ENCODE results near the gene CYSRT1. TPM values are rescaled to one million over a fixed set of nuclear protein-coding genes. Genes with fewer than 3 reads are reported as not detected.

The CYSRT1 gene
- total RNA-seq, 1 experiment from 2014 or later, result 1.3 TPM

- no peak overlapping the region for H3K9ac ChIP-seq (ENCODE audit: low read length)
- ChIA-PET CTCF (no interaction called here), POLR2A (ENCODE audit: unreplicated experiment) (no interaction called here)
- no peaks in the 10 kb centered on the region for H3K79me2 ChIP-seq (ENCODE audit: low read length)
- no peak for ATAC-seq
- H3K4me2 ChIP-seq (ENCODE audit: low read length), result no peak overlapping the region
- peaks cover 15% of the 10 kb centered on the region for H3K4me1 ChIP-seq (ENCODE audit: insufficient read depth, low read length)
- H3K27me3 ChIP-seq (ENCODE audit: low read length), result no peaks in the 10 kb centered on the region
- H3K27ac ChIP-seq (ENCODE audit: low read length), result no peak overlapping the region
- H3F3A ChIP-seq (ENCODE audit: low read length, unreplicated experiment), result no peaks in the 10 kb centered on the region
- no peak overlapping the region for H3K4me3 ChIP-seq (ENCODE audit: low read length)
- H3K36me3 ChIP-seq (ENCODE audit: low read depth, low read length), result no peaks in the 10 kb centered on the region
- no peak for DNase-seq
- no peaks in the 10 kb centered on the region for H3K9me2 ChIP-seq (replicated peaks; ENCODE audit: low read length)
- H4K20me1 ChIP-seq (ENCODE audit: low read length), result no peaks in the 10 kb centered on the region
- no TSS peak for BruUV-seq (replicated peaks)
- TF ChIP-seq EZH2 (IDR thresholded peaks at IDR 0.05; ENCODE audit: low read length, unreplicated experiment) (no peak), EZH2phosphoT487 (IDR thresholded peaks at IDR 0.05; ENCODE audit: borderline replicate concordance, low read length) (no peak)
- TF ChIP-seq, protein P1, sequence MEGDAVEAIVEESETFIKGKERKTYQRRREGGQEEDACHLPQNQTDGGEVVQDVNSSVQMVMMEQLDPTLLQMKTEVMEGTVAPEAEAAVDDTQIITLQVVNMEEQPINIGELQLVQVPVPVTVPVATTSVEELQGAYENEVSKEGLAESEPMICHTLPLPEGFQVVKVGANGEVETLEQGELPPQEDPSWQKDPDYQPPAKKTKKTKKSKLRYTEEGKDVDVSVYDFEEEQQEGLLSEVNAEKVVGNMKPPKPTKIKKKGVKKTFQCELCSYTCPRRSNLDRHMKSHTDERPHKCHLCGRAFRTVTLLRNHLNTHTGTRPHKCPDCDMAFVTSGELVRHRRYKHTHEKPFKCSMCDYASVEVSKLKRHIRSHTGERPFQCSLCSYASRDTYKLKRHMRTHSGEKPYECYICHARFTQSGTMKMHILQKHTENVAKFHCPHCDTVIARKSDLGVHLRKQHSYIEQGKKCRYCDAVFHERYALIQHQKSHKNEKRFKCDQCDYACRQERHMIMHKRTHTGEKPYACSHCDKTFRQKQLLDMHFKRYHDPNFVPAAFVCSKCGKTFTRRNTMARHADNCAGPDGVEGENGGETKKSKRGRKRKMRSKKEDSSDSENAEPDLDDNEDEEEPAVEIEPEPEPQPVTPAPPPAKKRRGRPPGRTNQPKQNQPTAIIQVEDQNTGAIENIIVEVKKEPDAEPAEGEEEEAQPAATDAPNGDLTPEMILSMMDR (conservative IDR thresholded peaks at IDR 0.05; ENCODE audit: low read depth, low read length), result no peak
- H3K9me3 ChIP-seq (ENCODE audit: low read length), result no peaks in the 10 kb centered on the region
- intact Hi-C loops (cut with micrococcal nuclease), result no loop called here
- no peak overlapping the region for H2AFZ ChIP-seq (ENCODE audit: low read length)
Observed at GRCh38 chr9:137231372-137232039, 6.5 kb downstream of the CYSRT1 start.

- no peaks in the 10 kb centered on the region for H3K9me3 ChIP-seq (ENCODE audit: low read length)
- ATAC-seq, result no peak
- H3K4me2 ChIP-seq (ENCODE audit: low read length), result no peak overlapping the region
- ChIA-PET CTCF (no interaction called here), POLR2A (ENCODE audit: unreplicated experiment) (no interaction called here)
- no peaks in the 10 kb centered on the region for H3K36me3 ChIP-seq (ENCODE audit: low read depth, low read length)
- H3K27ac ChIP-seq (ENCODE audit: low read length), result no peak overlapping the region
- H3K27me3 ChIP-seq (ENCODE audit: low read length), result no peaks in the 10 kb centered on the region
- no peak overlapping the region for H2AFZ ChIP-seq (ENCODE audit: low read length)
- H3K9me2 ChIP-seq (replicated peaks; ENCODE audit: low read length), result no peaks in the 10 kb centered on the region
- no peak for DNase-seq
- no peaks in the 10 kb centered on the region for H3F3A ChIP-seq (ENCODE audit: low read length, unreplicated experiment)
- intact Hi-C loops (cut with micrococcal nuclease), result no loop called here
- TF ChIP-seq EZH2 (IDR thresholded peaks at IDR 0.05; ENCODE audit: low read length, unreplicated experiment) (no peak), EZH2phosphoT487 (IDR thresholded peaks at IDR 0.05; ENCODE audit: borderline replicate concordance, low read length) (no peak)
- TF ChIP-seq, protein P1 (conservative IDR thresholded peaks at IDR 0.05; ENCODE audit: low read depth, low read length), result no peak
- H3K79me2 ChIP-seq (ENCODE audit: low read length), result no peaks in the 10 kb centered on the region
- no peak overlapping the region for H3K4me3 ChIP-seq (ENCODE audit: low read length)
- no TSS peak for BruUV-seq (replicated peaks)
- H3K9ac ChIP-seq (ENCODE audit: low read length), result no peak overlapping the region
- H4K20me1 ChIP-seq (ENCODE audit: low read length), result no peaks in the 10 kb centered on the region
- peaks cover 12% of the 10 kb centered on the region for H3K4me1 ChIP-seq (ENCODE audit: insufficient read depth, low read length)
Observed at GRCh38 chr9:137232101-137232500, 7.1 kb downstream of the CYSRT1 start.

- ATAC-seq, result no peak
- no peaks in the 10 kb centered on the region for H4K20me1 ChIP-seq (ENCODE audit: low read length)
- no peaks in the 10 kb centered on the region for H3K27me3 ChIP-seq (ENCODE audit: low read length)
- H3F3A ChIP-seq (ENCODE audit: low read length, unreplicated experiment), result no peaks in the 10 kb centered on the region
- no peak overlapping the region for H3K4me3 ChIP-seq (ENCODE audit: low read length)
- DNase-seq, result no peak
- no TSS peak for BruUV-seq (replicated peaks)
- H3K4me2 ChIP-seq (ENCODE audit: low read length), result no peak overlapping the region
- no peak overlapping the region for H3K9ac ChIP-seq (ENCODE audit: low read length)
- ChIA-PET CTCF (no interaction called here), POLR2A (ENCODE audit: unreplicated experiment) (no interaction called here)
- H3K36me3 ChIP-seq (ENCODE audit: low read depth, low read length), result no peaks in the 10 kb centered on the region
- peaks cover 12% of the 10 kb centered on the region; the same call in 1 of the 2 replicates for H3K4me1 ChIP-seq (ENCODE audit: insufficient read depth, low read length)
- intact Hi-C loops (cut with micrococcal nuclease), result no loop called here
- no peak overlapping the region for H3K27ac ChIP-seq (ENCODE audit: low read length)
- 0 out of 2 replicates have a peak, but pooled peaks cover under 1% of the 10 kb centered on the region for H3K79me2 ChIP-seq (ENCODE audit: low read length)
- no peak overlapping the region for H2AFZ ChIP-seq (ENCODE audit: low read length)
- no peak for TF ChIP-seq EZH2 (IDR thresholded peaks at IDR 0.05; ENCODE audit: low read length, unreplicated experiment)
- TF ChIP-seq EZH2phosphoT487 (IDR thresholded peaks at IDR 0.05; ENCODE audit: borderline replicate concordance, low read length), result no peak
- no peaks in the 10 kb centered on the region for H3K9me2 ChIP-seq (replicated peaks; ENCODE audit: low read length)
- H3K9me3 ChIP-seq (ENCODE audit: low read length), result no peaks in the 10 kb centered on the region
Observed at GRCh38 chr9:137232510-137232909, 7.5 kb downstream of the CYSRT1 start.
